HuH-7 (cell line): ENCODE results near the gene MGLL.

Experiments
- DNase-seq: peaks from one replicate; pipeline ENCODE4 v3.0.0; 2011; ENCODE audit warnings: low spot score

MGLL gene

DNA sequence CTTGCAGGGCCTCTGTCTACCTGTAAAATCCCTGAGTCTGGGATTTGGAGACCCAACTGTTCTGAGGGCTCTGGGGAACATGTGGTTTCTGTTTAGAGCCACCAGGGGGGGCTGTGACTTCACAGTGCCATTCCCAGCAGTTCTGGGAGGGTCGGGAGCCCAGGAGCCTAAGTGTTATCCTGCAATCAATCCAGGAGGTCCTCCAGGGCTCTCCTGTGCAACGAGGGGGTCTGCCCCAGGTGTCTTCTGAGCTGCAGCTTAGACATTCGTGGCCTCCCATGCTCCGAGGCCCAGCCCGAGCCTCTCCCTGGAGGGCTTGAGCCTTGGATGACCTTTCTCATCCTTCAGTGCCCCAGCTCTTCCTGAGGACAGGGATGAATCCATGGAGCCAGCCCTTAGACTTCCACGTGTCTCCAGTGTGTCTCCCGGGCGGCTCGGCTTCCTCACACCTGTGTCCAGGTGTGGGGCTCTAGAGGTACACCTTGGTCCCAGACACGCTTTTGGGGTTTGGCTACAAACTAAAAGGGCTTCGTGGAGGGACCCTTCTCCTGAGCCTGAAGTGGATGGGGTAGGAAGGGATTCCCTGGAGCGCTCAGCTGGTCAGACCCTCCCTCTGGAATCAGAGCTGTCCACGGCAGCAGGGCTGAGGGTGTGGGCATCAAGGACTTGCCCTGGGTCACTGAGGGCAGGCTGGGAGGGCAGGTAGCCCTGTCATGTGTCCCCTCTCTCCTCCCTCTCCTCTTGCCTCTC, 169.9 kb downstream of the MGLL start:
- DNase-seq, result peak; percentile 85

GRCh38 chr3:127651516-127652172, 170.7 kb downstream of the MGLL start:
- no peak for DNase-seq

DNA sequence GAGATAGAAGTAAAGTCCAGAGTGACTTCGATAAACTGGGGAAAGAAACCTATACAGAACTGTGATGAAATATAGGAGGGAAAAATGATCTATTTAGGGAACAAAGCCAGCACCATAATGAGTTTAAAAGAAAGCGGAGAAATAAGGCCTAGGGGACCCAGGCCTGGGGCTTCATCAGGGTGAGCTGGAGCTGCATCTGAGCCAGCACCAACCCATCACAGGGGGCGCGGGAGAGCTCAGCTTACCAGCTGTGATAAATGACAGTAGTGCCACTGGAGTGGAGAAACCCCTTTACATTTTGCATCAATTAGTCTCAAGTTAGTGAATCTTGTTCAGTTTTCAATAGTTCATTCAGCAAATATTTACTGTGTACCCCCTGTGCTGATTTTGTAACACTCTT, 172.1 kb downstream of the MGLL start:
- DNase-seq, result no peak

- no peak for DNase-seq
These were observed 174.5 kb downstream of the MGLL start for GRCh38 chr3:127647845-127648204.

- no peak for DNase-seq
These were observed 175.0 kb downstream of the MGLL start for GRCh38 chr3:127647166-127647844.

- DNase-seq, result no peak
These were observed 175.7 kb downstream of the MGLL start for GRCh38 chr3:127646501-127647046.

DNA sequence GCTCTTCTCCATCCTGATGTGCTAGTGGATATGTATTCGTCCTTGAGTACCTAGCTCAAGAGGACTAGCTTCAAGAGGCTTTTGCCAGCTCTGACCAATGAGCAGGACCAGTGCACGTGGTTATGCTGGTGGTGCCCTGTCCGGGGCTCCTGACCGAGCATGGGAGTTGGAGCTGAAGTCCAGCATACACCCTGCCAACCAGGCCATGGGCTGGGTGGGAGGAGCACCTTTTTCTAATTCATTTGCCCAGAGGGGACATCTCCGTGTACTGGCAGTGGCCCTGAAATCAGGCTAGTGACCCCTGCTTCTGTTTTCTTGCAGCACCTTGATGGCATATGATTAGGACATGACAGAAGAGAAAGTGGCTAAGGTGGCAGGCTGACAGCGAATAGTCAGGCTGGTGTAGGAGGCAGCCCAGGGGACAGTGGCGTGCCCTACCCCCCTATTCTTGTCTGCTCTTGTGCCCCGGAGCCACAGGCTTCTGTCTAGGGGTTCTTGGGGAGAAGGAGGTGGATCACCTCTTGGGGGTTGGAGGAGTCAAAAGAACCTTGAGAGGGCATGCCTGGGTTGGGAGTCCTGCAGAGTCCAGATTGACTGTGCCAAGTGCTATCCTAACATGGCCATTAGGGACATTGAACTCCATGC, 176.8 kb downstream of the MGLL start:
- no peak for DNase-seq

GRCh38 chr3:127644641-127645370, 177.5 kb downstream of the MGLL start:
- no peak for DNase-seq

DNA sequence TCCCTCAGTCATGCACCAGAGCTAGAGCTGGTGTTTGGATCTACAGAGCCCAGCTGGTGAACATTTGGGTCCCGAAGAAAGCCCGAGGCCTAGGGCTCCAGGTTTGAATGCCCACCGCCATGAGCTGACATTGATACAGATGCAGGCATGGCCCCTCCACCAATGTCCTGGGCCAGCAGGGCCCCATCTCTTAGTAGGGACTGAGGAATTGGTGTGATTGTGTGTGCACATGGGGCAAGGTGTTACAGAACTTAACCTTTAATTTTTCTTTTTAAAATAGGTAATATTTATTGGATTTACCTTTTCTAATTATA, 182.3 kb downstream of the MGLL start:
- no peak for DNase-seq

DNA sequence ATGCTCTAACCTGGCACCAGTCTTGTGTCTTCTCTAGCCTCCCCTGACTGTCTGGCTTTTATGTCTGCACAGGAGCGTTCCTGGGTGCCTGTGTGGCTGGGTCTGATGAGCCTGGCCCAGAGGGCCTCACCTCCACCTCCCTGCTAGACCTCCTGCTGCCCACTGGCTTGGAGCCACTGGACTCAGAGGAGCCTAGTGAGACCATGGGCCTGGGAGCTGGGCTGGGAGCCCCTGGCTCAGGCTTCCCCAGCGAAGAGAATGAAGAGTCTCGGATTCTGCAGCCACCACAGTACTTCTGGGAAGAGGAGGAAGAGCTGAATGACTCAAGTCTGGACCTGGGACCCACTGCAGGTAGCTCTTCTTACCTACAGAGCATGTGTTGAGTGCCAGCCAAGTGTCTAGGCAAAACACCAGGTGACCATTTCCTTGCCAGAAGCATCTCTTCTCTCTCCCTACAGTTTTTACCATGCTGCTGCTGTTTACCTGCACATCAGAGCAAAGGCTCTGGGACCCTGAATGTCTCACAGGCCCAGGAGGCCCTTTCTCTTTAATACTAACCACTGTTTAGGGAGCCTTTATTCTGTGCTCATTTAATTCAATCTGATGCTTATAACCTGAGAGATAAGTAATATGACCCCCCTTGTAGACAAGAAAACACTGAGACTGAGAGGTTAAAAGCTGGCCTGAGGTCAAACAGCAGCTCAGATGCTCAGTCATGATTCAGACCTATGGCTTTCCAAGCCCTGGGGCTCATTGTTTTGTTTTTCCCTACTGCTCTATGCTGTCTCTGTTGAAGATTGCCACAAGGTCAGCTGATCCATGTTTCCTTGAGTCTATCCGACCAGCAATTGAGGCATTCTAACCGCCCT, 182.9 kb downstream of the MGLL start:
- no peak for DNase-seq
